NCI-H1105 treated with DMSO at 0.1 percent for 48 hours (cell line): ENCODE results near the gene ZNF775.
"Not testable (repeated sequence)": the region's sequence is repeated elsewhere in the genome, so short reads cannot be mapped to it uniquely, and the experiment has no call there.

ENCODE experiments used
- DNase-seq: peaks from one replicate; lab custom pipeline; 2025; lab: John Stamatoyannopoulos, UW

ZNF775 gene

DNA sequence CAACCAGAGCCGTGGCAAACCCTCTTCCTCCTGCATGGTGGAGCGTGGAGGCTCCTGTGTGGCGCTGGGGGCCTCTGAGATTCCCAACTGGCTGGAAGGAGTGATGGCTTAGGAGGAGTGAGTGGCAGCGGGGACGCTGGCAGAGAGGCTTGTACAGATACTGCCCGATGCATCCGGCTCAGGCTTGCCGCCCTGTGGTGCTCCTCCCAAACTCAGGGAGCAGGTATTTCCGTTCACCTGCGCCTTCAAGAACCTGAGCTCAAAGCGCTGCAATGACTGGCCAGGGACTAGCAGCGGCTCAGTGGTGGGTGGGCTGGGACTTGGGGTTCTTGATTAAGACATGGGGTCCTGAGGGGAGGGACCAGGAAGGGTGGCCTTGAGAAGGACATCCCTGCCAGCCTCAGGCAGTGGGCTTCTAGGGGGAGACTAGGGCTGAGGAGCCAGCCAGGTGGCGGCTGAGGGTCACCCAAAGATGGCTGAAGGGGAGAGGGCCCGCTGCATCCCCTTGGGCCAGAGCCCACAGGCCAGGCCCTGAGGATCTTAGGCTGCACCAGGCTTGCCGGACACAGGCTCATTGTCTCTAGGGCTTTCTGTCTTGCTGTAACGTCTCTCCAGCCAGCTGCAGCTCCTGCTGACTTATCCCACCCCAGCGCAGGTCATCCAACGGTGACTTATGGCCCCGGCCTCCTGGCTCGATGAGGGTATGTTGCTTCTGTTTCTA lies 3.2 kb downstream of the ZNF775 start:
- DNase-seq: no peak

DNA sequence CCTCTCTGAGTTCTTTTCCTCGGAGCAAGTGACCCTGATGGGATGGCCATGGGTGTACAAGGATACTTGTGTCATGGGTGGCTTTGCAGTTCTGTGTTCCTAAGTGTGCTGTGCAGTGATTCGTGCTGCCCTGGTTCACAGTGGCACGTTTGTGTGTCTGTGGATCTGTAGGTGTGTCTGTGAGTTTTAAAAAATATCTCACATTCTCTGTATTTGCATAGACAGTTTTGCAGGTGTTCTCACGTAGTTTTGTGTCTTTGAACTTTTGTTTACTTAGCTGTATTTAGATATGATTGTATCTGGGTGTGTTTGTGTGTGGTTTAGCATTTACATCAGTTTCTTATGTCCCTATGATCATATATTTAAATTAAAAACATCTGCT lies 3.7 kb downstream of the ZNF775 start:
- no peak for DNase-seq

DNA sequence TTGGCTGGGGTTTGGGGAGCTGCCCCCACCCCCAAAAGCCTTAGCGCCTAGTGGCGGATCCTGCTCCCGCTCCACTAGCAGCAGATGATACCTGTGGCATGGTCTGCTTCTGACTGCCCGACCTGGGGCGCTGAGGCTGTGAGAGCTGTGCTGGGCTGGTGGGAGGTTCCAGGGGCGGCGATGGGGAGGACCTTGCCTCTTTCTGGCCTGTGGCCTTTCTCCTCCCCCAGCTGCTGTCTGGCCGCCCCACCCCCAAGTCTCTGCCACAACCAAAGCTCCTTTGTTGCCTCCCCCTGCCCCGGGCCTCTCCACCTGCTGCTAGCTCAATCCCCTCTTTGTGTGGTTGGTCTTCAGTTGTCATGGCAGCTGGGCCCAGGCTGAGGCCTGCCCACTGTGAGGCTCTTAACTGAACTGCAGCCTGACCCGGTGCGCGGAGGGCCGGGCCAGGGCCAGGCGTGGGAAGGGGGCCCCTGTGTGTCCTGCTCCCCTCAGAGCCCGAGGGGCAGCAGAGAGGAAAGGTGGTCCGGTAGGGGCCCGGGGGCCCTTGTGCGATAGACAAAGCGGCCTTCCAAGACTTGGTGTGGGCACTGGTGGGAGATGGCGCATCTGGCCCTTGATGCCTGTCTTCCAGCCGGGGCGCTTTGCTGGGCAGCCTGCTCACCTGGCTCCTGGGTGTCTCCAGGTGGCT lies 4.7 kb downstream of the ZNF775 start:
- DNase-seq: peak; percentile 69

GRCh38 chr7:150384406-150385301 lies 5.5 kb downstream of the ZNF775 start:
- no peak for DNase-seq

- no peak for DNase-seq
These were observed 6.2 kb downstream of the ZNF775 start for GRCh38 chr7:150385302-150385723.

- DNase-seq: not testable (repeated sequence)
These were observed 6.8 kb downstream of the ZNF775 start for GRCh38 chr7:150385884-150386283.

GRCh38 chr7:150388306-150388705 lies 9.2 kb downstream of the ZNF775 start:
- DNase-seq: no peak

DNA sequence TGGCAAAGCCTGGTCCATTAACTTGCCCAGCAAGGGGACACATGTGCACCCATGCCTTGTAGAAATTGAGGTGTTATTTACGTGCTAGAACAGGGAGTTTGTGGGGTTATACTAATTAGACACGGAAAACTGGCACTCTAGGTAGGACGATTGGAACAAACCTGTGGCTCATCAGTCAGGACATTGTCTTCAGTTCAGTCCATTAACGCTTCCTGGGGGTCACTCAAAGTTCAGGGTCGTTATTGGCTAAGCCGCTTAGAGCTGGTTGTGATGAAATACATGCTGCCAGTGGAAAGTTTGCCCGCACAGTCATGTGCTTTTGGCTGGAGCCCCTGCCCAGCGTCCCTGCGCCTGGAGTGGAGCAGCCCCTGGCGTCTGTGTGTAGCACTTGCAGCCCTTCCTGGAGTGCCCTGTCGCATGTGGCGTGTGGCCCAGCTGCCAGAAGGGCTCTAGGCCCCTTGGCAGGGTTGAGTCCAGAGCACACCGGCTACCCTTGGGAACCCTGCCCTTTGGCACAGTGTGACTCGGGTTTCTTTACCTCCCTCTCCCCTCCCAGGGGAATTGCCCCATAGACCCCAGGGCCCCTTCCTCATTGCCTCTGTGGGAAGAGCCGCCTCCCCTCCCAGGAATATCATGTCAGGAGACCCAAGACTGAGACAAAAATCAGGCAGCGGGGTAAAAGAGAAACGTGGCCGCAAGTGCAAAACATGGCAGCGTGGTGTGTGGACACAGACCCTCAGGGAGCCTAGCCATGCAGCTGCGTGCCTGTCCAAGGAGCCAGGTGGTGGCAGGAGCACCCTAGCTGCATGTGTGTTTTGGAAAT lies 9.8 kb downstream of the ZNF775 start:
- no peak for DNase-seq

- DNase-seq: no peak
These were observed 10.3 kb downstream of the ZNF775 start for GRCh38 chr7:150389532-150389816.

- no peak for DNase-seq
These were observed 11.1 kb downstream of the ZNF775 start for GRCh38 chr7:150390205-150390604.

- no peak for DNase-seq
These were observed 14.2 kb downstream of the ZNF775 start for GRCh38 chr7:150393325-150393724.

- DNase-seq: no peak
These were observed 17.3 kb downstream of the ZNF775 start for GRCh38 chr7:150396426-150396825.

- no peak for DNase-seq
These were observed 17.7 kb downstream of the ZNF775 start for GRCh38 chr7:150396851-150397260.

- DNase-seq: no peak
These were observed 18.4 kb downstream of the ZNF775 start for GRCh38 chr7:150397346-150398107.

- DNase-seq: no peak
These were observed 19.2 kb downstream of the ZNF775 start for GRCh38 chr7:150398108-150398964.

- no peak for DNase-seq
These were observed 19.8 kb downstream of the ZNF775 start for GRCh38 chr7:150398965-150399320.

DNA sequence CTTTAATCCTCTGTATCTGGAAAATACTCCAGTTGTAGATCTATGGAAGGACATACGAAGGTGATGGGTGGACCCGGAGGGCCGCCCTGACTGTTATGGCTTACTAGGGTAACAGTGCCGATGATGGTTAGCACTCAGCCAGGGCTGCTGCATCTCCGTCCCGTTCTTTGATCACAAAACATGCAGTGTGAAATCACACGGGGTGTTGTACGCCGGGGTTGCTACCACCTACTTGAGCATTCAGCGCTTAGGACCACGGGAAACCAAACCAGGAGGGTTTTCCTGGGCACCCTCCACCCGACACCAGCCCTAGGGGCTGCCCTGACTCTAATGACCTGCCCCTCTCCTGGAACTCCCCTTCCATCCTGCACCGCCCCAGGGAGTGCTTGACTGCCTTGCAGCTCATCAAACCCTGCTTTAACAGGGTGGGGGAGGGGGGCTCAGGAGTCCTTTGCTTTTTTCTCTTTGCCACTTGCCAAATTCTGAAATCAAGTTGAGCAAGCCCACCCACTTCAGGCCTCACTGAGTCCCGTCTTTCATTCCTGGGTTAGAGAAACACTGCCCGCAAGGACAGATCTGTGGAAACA lies 20.4 kb downstream of the ZNF775 start:
- no peak for DNase-seq

DNA sequence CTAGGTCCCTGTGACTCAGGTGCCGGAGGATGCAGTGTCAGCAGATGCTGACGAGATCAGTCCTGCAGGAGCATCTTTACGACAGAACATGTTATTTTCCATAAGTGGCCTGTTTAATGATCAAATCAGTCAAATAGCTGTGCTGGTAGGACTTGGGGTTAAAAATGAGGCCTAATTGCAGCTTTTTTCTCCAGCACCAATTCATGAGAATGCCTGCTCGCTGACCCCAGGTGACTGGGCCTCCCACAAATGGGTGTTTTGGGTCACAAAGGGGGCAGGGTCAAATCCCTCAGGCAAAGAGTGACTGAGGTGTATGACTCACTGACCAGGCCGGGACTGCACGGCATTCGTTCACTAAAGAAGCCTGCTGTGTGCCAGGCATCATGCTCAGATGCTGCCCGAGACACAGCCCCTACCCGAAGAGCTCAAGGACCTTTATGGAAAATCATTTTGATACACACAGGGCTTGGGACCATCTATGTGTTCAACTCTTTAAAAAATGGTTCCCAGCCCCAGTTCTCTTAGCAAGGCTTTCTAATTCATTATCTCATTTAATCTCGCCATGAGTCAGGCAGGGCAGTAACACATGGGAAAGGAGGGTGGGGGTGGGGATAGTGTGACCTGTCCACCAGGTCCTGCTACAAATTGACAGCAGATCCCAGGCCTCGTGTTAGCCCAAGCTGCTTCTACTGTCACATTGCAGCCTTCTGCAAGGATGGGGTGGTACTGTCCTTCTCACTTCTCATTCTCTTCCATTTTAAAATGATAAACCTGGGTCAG lies 21.1 kb downstream of the ZNF775 start:
- DNase-seq: no peak

- no peak for DNase-seq
These were observed 21.8 kb downstream of the ZNF775 start for GRCh38 chr7:150400788-150401423.
